ENCODE data around the gene MRM3. TPM values are rescaled to one million over a fixed set of nuclear protein-coding genes. Genes with fewer than 3 reads are reported as not detected.
"Not testable (repeated sequence)": the region's sequence is repeated elsewhere in the genome, so short reads cannot be mapped to it uniquely, and the experiment has no call there.

The MRM3 gene
- total and polyA plus RNA-seq, 5 donors from 2014 or later, result 23.2 to 36.2 (median 31.5) TPM

DNA sequence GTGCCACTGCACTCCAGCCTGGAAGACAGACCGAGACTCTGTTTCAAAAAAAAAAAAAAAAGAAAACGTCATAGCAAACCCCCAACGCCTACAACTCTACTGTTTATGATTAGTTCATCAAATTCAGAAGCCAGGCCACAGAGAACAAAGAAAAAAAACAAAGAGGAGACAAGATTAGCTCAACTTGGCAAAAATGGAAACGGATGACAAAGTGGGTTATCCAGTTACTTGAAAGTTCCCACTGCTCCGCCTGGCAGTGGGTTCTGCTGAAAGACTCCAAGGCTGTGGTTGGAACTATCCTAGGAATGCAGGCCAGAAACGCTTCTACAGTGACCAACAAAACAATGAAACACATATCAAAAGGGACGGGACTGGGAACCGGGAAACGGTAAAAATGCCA is 53.1 kb downstream of the MRM3 start:
- no peak overlapping the region for H3K27ac ChIP-seq (ENCODE audit: insufficient read depth, low read length, poor library complexity, severe bottlenecking)
- Mint-ChIP-seq H3K4me1 (no peaks in the 10 kb centered on the region), H3K27ac (no peak overlapping the region), H3K9me3 (peaks cover 0 to 3% (median 0%) of the 10 kb centered on the region in 7 donors), H3K27me3 (no peaks in the 10 kb centered on the region), H3K36me3 (no peaks in the 10 kb centered on the region), H3K4me3 (no peak overlapping the region)
- no peaks in the 10 kb centered on the region for H3K9me3 ChIP-seq (ENCODE audit: control insufficient read depth in 2 of 2, low read length in 2 of 2)
- no peak overlapping the region for H3K4me3 ChIP-seq (ENCODE audit: low read depth, low read length)
- ATAC-seq (ENCODE audit: low read depth in 2 of 2) (no peak), DNase-seq (no peak)
- H3K36me3 ChIP-seq (ENCODE audit: control insufficient read depth, insufficient read depth, low read length), result no peaks in the 10 kb centered on the region
- no peaks in the 10 kb centered on the region for H3K27me3 ChIP-seq (ENCODE audit: control insufficient read depth, insufficient read depth, low read length)
- H3K4me1 ChIP-seq (ENCODE audit: control insufficient read depth, insufficient read depth, low read length, poor library complexity, severe bottlenecking), result no peaks in the 10 kb centered on the region

DNA sequence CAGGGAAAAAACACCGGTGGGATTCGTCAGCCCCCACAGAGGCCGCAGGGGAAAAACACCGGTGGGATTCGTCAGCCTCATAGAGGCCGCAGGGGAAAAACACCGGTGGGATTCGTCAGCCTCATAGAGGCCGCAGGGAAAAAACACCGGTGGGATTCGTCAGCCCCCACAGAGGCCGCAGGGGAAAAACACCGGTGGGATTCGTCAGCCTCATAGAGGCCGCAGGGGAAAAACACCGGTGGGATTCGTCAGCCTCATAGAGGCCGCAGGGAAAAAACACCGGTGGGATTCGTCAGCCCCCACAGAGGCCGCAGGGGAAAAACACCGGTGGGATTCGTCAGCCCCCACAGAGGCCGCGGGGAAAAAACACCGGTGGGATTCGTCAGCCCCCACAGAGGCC is 53.6 kb downstream of the MRM3 start:
- H3K4me3 ChIP-seq (ENCODE audit: low read depth, low read length); H3K4me1 ChIP-seq (ENCODE audit: control insufficient read depth, insufficient read depth, low read length, poor library complexity, severe bottlenecking); H3K27me3 Mint-ChIP-seq; H3K9me3 ChIP-seq (ENCODE audit: control insufficient read depth in 2 of 2, low read length in 2 of 2); H3K27ac Mint-ChIP-seq; H3K27me3 ChIP-seq (ENCODE audit: control insufficient read depth, insufficient read depth, low read length); DNase-seq; H3K4me3 Mint-ChIP-seq; H3K36me3 Mint-ChIP-seq; H3K36me3 ChIP-seq (ENCODE audit: control insufficient read depth, insufficient read depth, low read length); H3K9me3 Mint-ChIP-seq; H3K4me1 Mint-ChIP-seq; ATAC-seq (ENCODE audit: low read depth in 2 of 2); H3K27ac ChIP-seq (ENCODE audit: insufficient read depth, low read length, poor library complexity, severe bottlenecking): not testable (repeated sequence)

DNA sequence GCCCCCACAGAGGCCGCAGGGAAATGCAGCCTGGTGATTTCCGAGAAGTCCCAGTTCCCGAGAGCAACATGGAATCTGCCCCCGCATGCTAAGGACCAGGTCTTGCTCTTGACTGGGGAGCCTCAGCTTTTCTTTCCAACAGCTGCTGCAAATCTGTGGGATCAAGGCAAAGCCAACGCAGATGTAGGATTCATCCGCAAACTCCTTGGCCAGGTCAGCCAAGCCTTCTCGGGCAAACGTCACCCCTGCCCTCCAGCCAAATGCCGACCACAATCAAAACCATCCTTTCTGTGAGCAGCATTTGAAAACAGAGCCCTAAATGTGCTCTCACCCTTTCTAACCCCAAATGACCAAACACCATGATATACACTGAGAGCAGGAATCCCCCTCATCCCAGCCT is 54.0 kb downstream of the MRM3 start:
- Mint-ChIP-seq H3K4me1 (no peaks in the 10 kb centered on the region), H3K9me3 (peaks cover 0 to 3% (median 0%) of the 10 kb centered on the region in 7 donors), H3K27me3 (no peaks in the 10 kb centered on the region), H3K27ac (no peak overlapping the region), H3K4me3 (no peak overlapping the region), H3K36me3 (no peaks in the 10 kb centered on the region)
- Histone ChIP-seq H3K4me3 (ENCODE audit: low read depth, low read length) (no peak overlapping the region), H3K27me3 (ENCODE audit: control insufficient read depth, insufficient read depth, low read length) (no peaks in the 10 kb centered on the region), H3K27ac (ENCODE audit: insufficient read depth, low read length, poor library complexity, severe bottlenecking) (no peak overlapping the region), H3K9me3 (ENCODE audit: control insufficient read depth in 2 of 2, low read length in 2 of 2) (no peaks in the 10 kb centered on the region), H3K36me3 (ENCODE audit: control insufficient read depth, insufficient read depth, low read length) (no peaks in the 10 kb centered on the region), H3K4me1 (ENCODE audit: control insufficient read depth, insufficient read depth, low read length, poor library complexity, severe bottlenecking) (no peaks in the 10 kb centered on the region)
- DNase-seq (no peak), ATAC-seq (ENCODE audit: low read depth in 2 of 2) (no peak)

DNA sequence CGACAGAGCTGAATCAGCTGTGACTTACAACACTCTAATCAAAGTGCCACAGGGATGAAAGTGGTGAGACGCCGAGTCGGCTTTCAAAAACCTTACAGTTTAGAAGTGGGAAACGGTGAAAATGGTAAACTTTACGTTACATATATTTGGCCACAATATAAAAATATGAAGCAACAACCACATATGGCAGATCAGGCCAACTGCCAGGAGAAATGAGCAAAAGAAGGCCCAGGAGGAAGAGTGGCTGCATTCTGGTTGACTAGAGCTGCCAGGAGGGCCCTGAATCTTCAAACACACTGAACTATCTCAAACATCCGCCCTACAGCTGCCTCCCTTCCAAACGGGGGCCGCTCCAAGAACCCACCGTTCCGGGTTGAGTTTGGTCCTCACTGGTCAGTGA is 56.3 kb downstream of the MRM3 start:
- H3K4me3 ChIP-seq (ENCODE audit: low read depth, low read length), result no peak overlapping the region
- Mint-ChIP-seq H3K27me3 (peaks cover 10% of the 10 kb centered on the region), H3K4me3 (no peak overlapping the region), H3K36me3 (no peaks in the 10 kb centered on the region), H3K4me1 (no peaks in the 10 kb centered on the region), H3K27ac (no peak overlapping the region), H3K9me3 (no peaks in the 10 kb centered on the region)
- no peak for ATAC-seq (ENCODE audit: low read depth in 2 of 2)
- H3K4me1 ChIP-seq (ENCODE audit: control insufficient read depth, insufficient read depth, low read length, poor library complexity, severe bottlenecking), result no peaks in the 10 kb centered on the region
- no peaks in the 10 kb centered on the region for H3K27me3 ChIP-seq (ENCODE audit: control insufficient read depth, insufficient read depth, low read length)
- H3K27ac ChIP-seq (ENCODE audit: insufficient read depth, low read length, poor library complexity, severe bottlenecking), result no peak overlapping the region
- no peak for DNase-seq
- H3K36me3 ChIP-seq (ENCODE audit: control insufficient read depth, insufficient read depth, low read length), result no peaks in the 10 kb centered on the region
- H3K9me3 ChIP-seq (ENCODE audit: control insufficient read depth in 2 of 2, low read length in 2 of 2), result no peaks in the 10 kb centered on the region

GRCh38 chr17:841313-841712 is 59.2 kb downstream of the MRM3 start:
- no peaks in the 10 kb centered on the region for H3K9me3 Mint-ChIP-seq
- ATAC-seq (ENCODE audit: low read depth in 2 of 2) (no peak), DNase-seq (no peak)
- Histone ChIP-seq H3K36me3 (ENCODE audit: control insufficient read depth, insufficient read depth, low read length) (no peaks in the 10 kb centered on the region), H3K27ac (ENCODE audit: insufficient read depth, low read length, poor library complexity, severe bottlenecking) (no peak overlapping the region), H3K9me3 (ENCODE audit: control insufficient read depth in 2 of 2, low read length in 2 of 2) (no peaks in the 10 kb centered on the region), H3K4me1 (ENCODE audit: control insufficient read depth, insufficient read depth, low read length, poor library complexity, severe bottlenecking) (no peaks in the 10 kb centered on the region), H3K27me3 (ENCODE audit: control insufficient read depth, insufficient read depth, low read length) (peaks cover 3% of the 10 kb centered on the region), H3K4me3 (ENCODE audit: low read depth, low read length) (no peak overlapping the region)
- H3K27me3 Mint-ChIP-seq, result peaks cover 15% of the 10 kb centered on the region
- H3K36me3 Mint-ChIP-seq, result no peaks in the 10 kb centered on the region
- peaks cover 0 to 2% (median 0%) of the 10 kb centered on the region in 4 donors for H3K4me1 Mint-ChIP-seq
- H3K4me3 Mint-ChIP-seq, result no peak overlapping the region
- H3K27ac Mint-ChIP-seq, result no peak overlapping the region

Other genes with a start within 250 kb of the MRM3 start
- 79.1 TPM for gene VPS53, start 67.5 kb upstream of the MRM3 start, total RNA-seq
- 1 to 10 TPM; 7.7 to 9.4 (median 8.4) TPM for gene VPS53, start 67.5 kb upstream of the MRM3 start, polyA plus RNA-seq
- gene TLCD3A, start 49.8 kb upstream of the MRM3 start, total RNA-seq, result 0.67 TPM
- gene TLCD3A, start 49.8 kb upstream of the MRM3 start, polyA plus RNA-seq, result under 1 TPM; 0.17 to 0.51 (median 0.35) TPM
- 9.2 TPM for gene GEMIN4, start 30.1 kb upstream of the MRM3 start, total RNA-seq
- gene GEMIN4, start 30.1 kb upstream of the MRM3 start, polyA plus RNA-seq, result 10 to 100 TPM; 15.7 to 34.7 (median 21.6) TPM
- 65.0 TPM for gene GLOD4, start 73 bp upstream of the MRM3 start, total RNA-seq
- gene GLOD4, start 73 bp upstream of the MRM3 start, polyA plus RNA-seq, result 100 to 1,000 TPM; 103 to 115 (median 110) TPM
- 0.49 TPM for gene NXN, start 197.4 kb downstream of the MRM3 start, total RNA-seq
- gene NXN, start 197.4 kb downstream of the MRM3 start, polyA plus RNA-seq, result under 1 TPM; 0.44 to 0.89 (median 0.73) TPM
- 9.2 TPM for gene TIMM22, start 214.8 kb downstream of the MRM3 start, total RNA-seq
- gene TIMM22, start 214.8 kb downstream of the MRM3 start, polyA plus RNA-seq, result 10 to 100 TPM; 23.9 to 28.4 (median 25.2) TPM